BLaER1 (cell line): ENCODE data around the gene THAP3.

Source experiments
- H3K27ac ChIP-seq: shearing (Covaris generic); formaldehyde crosslinking; 2 replicates; pipeline ENCODE4 v1.8.1; 2022
- H3K27me3 ChIP-seq: shearing (Covaris generic); formaldehyde crosslinking; 2 replicates; pipeline ENCODE4 v1.8.1; 2022
- H3K36me3 ChIP-seq: shearing (Covaris generic); formaldehyde crosslinking; 2 replicates; pipeline ENCODE4 v1.8.1; 2022
- H3K4me1 ChIP-seq: shearing (Covaris generic); formaldehyde crosslinking; 2 replicates; pipeline ENCODE4 v1.8.1; 2022
- H3K4me2 ChIP-seq: shearing (Covaris generic); formaldehyde crosslinking; 2 replicates; pipeline ENCODE4 v1.8.1; 2022
- H3K4me3 ChIP-seq: shearing (Covaris generic); formaldehyde crosslinking; 2 replicates; pipeline ENCODE4 v1.8.1; 2022
- H3K9ac ChIP-seq: shearing (Covaris generic); formaldehyde crosslinking; 2 replicates; pipeline ENCODE4 v1.8.1; 2022
- H3K9me3 ChIP-seq: shearing (Covaris generic); formaldehyde crosslinking; 2 replicates; pipeline ENCODE4 v1.8.1; 2022
- H4K20me1 ChIP-seq: shearing (Covaris generic); formaldehyde crosslinking; 2 replicates; pipeline ENCODE4 v1.8.1; 2022
- Cebpa-rat ChIP-seq: shearing (Covaris generic); IDR thresholded peaks from 2 replicates; pipeline ENCODE4 v1.8.1; 2022

THAP3 gene

GRCh38 chr1:6603915-6604558 is 20.6 kb upstream of the THAP3 start:
- peaks cover 37% of the 10 kb centered on the region for H3K4me1 ChIP-seq
- peak overlapping the region; percentile 91 for H3K4me2 ChIP-seq
- peak overlapping the region; percentile 77 for H3K4me3 ChIP-seq
- H3K27ac ChIP-seq = peak overlapping the region; percentile 76
- TF ChIP-seq Cebpa-rat = no peak
- no peaks in the 10 kb centered on the region for H3K9me3 ChIP-seq
- peaks cover 4% of the 10 kb centered on the region for H3K36me3 ChIP-seq
- peak overlapping the region; percentile 74 for H3K9ac ChIP-seq
- peaks cover 32% of the 10 kb centered on the region for H4K20me1 ChIP-seq
- H3K27me3 ChIP-seq = no peaks in the 10 kb centered on the region

DNA sequence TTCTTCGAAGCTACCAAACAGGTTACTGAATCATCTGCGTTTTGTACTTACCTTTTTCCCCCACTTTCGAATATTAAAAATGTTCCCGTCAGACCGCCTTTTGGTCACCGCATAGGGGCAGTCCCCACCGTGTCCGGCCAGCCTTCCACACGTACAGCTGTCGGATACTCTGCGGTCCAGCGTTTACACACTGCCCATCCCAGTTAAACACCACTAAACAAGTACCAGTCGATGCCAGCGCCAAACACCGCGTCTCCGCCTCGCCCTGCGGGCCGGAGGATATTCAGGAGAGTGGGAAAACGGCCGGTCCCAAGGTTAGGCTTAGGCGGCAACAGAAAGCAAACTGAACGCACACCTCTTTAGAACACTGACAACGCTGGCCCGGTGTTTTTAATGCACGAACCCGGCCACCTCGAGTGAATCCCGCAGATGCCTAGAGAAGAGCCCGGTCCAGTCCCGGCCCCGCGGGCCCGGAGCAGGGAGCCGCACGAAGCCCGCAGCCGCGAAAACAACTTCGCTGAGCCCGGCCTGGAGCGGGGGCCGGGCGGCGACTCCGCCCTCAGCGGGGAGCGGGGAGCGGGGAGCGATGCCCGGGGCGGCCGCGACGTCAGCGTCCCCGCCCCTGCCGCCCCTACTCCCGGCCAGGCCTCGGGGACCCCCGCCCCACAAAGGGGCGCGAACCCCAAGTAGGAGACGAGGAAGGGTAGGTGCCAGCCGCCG is 11.9 kb upstream of the THAP3 start:
- H3K4me3 ChIP-seq = peak overlapping the region; percentile 97
- peak overlapping the region; percentile 99 for H3K4me2 ChIP-seq
- no peak for TF ChIP-seq Cebpa-rat
- H4K20me1 ChIP-seq = peaks cover 27% of the 10 kb centered on the region
- peaks cover 13% of the 10 kb centered on the region for H3K27me3 ChIP-seq
- H3K36me3 ChIP-seq = peaks cover 14% of the 10 kb centered on the region
- peak overlapping the region; percentile 82 for H3K9ac ChIP-seq
- no peaks in the 10 kb centered on the region for H3K9me3 ChIP-seq
- peaks cover 28% of the 10 kb centered on the region for H3K4me1 ChIP-seq
- peak overlapping the region; percentile 70 for H3K27ac ChIP-seq

GRCh38 chr1:6613361-6614018 is 11.2 kb upstream of the THAP3 start, which contains the start of gene PHF13:
Gene PHF13 (plus strand): TSS chr1:6613731. CDS start chr1:6614067, 336 bp downstream.
- Histone ChIP-seq H3K9ac (peak within 1 kb of the TSS; percentile 86), H3K4me3 (peak within 1 kb of the TSS; percentile 97), H3K27me3 (peaks cover 13% of the 10 kb centered on the region), H3K4me2 (peak within 1 kb of the TSS; percentile 99), H3K4me1 (peaks cover 28% of the 10 kb centered on the region), H3K9me3 (no peaks in the 10 kb centered on the region), H3K27ac (peak within 1 kb of the TSS; percentile 78), H3K36me3 (peaks cover 21% of the 10 kb centered on the region), H4K20me1 (peaks cover 34% of the 10 kb centered on the region)
- no peak for TF ChIP-seq Cebpa-rat

- peaks cover 29% of the 10 kb centered on the region for H3K36me3 ChIP-seq
- H3K4me1 ChIP-seq = peaks cover 28% of the 10 kb centered on the region
- peak overlapping the region; percentile 97 for H3K4me3 ChIP-seq
- peaks cover 13% of the 10 kb centered on the region for H3K27me3 ChIP-seq
- H3K9me3 ChIP-seq = no peaks in the 10 kb centered on the region
- peak overlapping the region; percentile 86 for H3K9ac ChIP-seq
- peak overlapping the region; percentile 78 for H3K27ac ChIP-seq
- peak overlapping the region; percentile 85 for H3K4me2 ChIP-seq
- no peak for TF ChIP-seq Cebpa-rat
- peaks cover 42% of the 10 kb centered on the region for H4K20me1 ChIP-seq
Observed at GRCh38 chr1:6614019-6614928, 10.4 kb upstream of the THAP3 start.

- peak overlapping the region; percentile 84 for H3K9ac ChIP-seq
- peaks cover 51% of the 10 kb centered on the region for H4K20me1 ChIP-seq
- peak overlapping the region; percentile 74 for H3K27ac ChIP-seq
- H3K27me3 ChIP-seq = peaks cover 13% of the 10 kb centered on the region
- peaks cover 38% of the 10 kb centered on the region for H3K36me3 ChIP-seq
- TF ChIP-seq Cebpa-rat = no peak
- peak overlapping the region; percentile 85 for H3K4me2 ChIP-seq
- peaks cover 28% of the 10 kb centered on the region for H3K4me1 ChIP-seq
- peak overlapping the region; percentile 97 for H3K4me3 ChIP-seq
- H3K9me3 ChIP-seq = no peaks in the 10 kb centered on the region
Observed at GRCh38 chr1:6614929-6615785, 9.5 kb upstream of the THAP3 start.

GRCh38 chr1:6619045-6619444 is 5.6 kb upstream of the THAP3 start:
- H3K27ac ChIP-seq = no peak overlapping the region
- H3K4me1 ChIP-seq = peaks cover 20% of the 10 kb centered on the region
- H3K9me3 ChIP-seq = no peaks in the 10 kb centered on the region
- H3K27me3 ChIP-seq = peaks cover 8% of the 10 kb centered on the region; the same call in 1 of the 2 replicates
- H3K4me3 ChIP-seq = no peak overlapping the region
- H3K36me3 ChIP-seq = peaks cover 77% of the 10 kb centered on the region
- H4K20me1 ChIP-seq = peaks cover 81% of the 10 kb centered on the region
- no peak overlapping the region for H3K9ac ChIP-seq
- TF ChIP-seq Cebpa-rat = no peak
- no peak overlapping the region for H3K4me2 ChIP-seq

- Histone ChIP-seq H3K27me3 (no peaks in the 10 kb centered on the region), H3K4me3 (no peak overlapping the region), H3K9me3 (no peaks in the 10 kb centered on the region), H3K4me2 (no peak overlapping the region), H4K20me1 (peaks cover 85% of the 10 kb centered on the region), H3K36me3 (peaks cover 77% of the 10 kb centered on the region), H3K27ac (no peak overlapping the region), H3K9ac (no peak overlapping the region), H3K4me1 (peaks cover 23% of the 10 kb centered on the region)
- no peak for TF ChIP-seq Cebpa-rat
Observed at GRCh38 chr1:6621429-6622391, 3.0 kb upstream of the THAP3 start.
